Measurements from ENCODE around the gene ANO6.

The ANO6 gene

GRCh38 chr12:45407981-45408728 is 192.3 kb downstream of the ANO6 start:
- in situ Hi-C loops (cut with HindIII; ENCODE audit: low pct_unique_long_range_greater_than_20kb, low sequenced_read_pairs), result no loop called here
- no peak for TF ChIP-seq JUND (IDR thresholded peaks at IDR 0.05; ENCODE audit: low read depth)
- DNase-seq (ENCODE audit: low read depth in 1 of 2, low spot score in 1 of 2), result no peak

GRCh38 chr12:45408729-45409114 is 192.8 kb downstream of the ANO6 start:
- no peak for DNase-seq (ENCODE audit: low read depth in 1 of 2, low spot score in 1 of 2)
- in situ Hi-C loops (cut with HindIII; ENCODE audit: low pct_unique_long_range_greater_than_20kb, low sequenced_read_pairs), result no loop called here
- TF ChIP-seq JUND (IDR thresholded peaks at IDR 0.05; ENCODE audit: low read depth), result no peak

DNA sequence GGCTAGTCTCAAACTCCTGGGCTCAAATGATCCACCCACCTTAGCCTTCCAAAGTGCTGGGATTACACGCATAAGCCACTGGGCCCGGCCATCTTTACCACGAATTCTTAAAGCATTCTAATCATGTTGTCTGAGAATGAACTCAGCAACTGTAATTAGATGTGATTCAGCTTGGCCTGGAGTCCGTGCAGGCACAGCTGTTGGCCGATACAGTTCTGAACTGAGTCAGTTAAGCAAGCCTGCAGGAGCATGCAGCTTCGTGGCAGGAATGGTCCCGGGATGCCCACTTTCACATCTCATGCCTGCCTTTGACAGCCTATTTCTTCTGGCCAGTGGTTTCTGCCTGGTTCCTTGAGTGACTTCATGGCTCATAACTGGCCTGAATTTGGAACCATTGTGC is 194.1 kb downstream of the ANO6 start:
- DNase-seq (ENCODE audit: low read depth in 1 of 2, low spot score in 1 of 2), result no peak
- no peak for TF ChIP-seq JUND (IDR thresholded peaks at IDR 0.05; ENCODE audit: low read depth)
- in situ Hi-C loops (cut with HindIII; ENCODE audit: low pct_unique_long_range_greater_than_20kb, low sequenced_read_pairs), result no loop called here

- no peak for DNase-seq (ENCODE audit: low read depth in 1 of 2, low spot score in 1 of 2)
- in situ Hi-C loops (cut with HindIII; ENCODE audit: low pct_unique_long_range_greater_than_20kb, low sequenced_read_pairs), result no loop called here
- no peak for TF ChIP-seq JUND (IDR thresholded peaks at IDR 0.05; ENCODE audit: low read depth)
Measured at GRCh38 chr12:45411626-45412025, 195.7 kb downstream of the ANO6 start.

GRCh38 chr12:45415393-45415817 is 199.5 kb downstream of the ANO6 start:
- peak in 1 of 2 experiments; percentile 45 for DNase-seq (ENCODE audit: low read depth in 1 of 2, low spot score in 1 of 2)

GRCh38 chr12:45416126-45416525 is 200.2 kb downstream of the ANO6 start:
- TF ChIP-seq JUND (IDR thresholded peaks at IDR 0.05; ENCODE audit: low read depth), result no peak
- in situ Hi-C loops (cut with HindIII; ENCODE audit: low pct_unique_long_range_greater_than_20kb, low sequenced_read_pairs), result no loop called here
- no peak for DNase-seq (ENCODE audit: low read depth in 1 of 2, low spot score in 1 of 2)

More at GRCh38 chr12:45415393-45415817, 199.5 kb downstream of the ANO6 start:
- in situ Hi-C loops (cut with HindIII; ENCODE audit: low pct_unique_long_range_greater_than_20kb, low sequenced_read_pairs), result no loop called here
- TF ChIP-seq JUND (IDR thresholded peaks at IDR 0.05; ENCODE audit: low read depth), result no peak

GRCh38 chr12:45418520-45418919 is 202.6 kb downstream of the ANO6 start:
- no peak for DNase-seq (ENCODE audit: low read depth in 1 of 2, low spot score in 1 of 2)
- no peak for TF ChIP-seq JUND (IDR thresholded peaks at IDR 0.05; ENCODE audit: low read depth)
- in situ Hi-C loops (cut with HindIII; ENCODE audit: low pct_unique_long_range_greater_than_20kb, low sequenced_read_pairs), result no loop called here

DNA sequence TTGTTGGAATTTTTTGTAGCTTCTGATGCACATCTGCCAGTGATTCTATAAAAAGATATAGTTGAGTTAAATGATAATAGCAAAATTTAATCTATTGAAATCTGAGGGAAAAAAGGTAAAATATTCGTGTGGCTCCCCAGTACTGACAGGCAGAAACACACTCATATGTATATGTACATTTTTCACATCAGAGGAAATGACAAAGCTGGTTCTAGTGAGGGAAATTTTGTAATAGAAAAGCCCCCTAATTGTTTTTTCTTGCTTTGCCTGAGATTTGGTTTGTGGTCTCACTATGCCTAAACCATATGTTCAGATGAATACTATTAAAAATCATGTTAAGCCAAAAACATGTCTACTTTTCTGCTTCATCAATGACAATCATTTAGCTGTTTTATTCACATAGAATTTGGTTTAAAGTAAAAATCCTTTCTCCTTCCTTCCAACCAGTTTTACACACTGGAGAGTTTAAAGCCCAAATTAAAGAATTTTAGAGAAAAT is 203.5 kb downstream of the ANO6 start:
- TF ChIP-seq JUND (IDR thresholded peaks at IDR 0.05; ENCODE audit: low read depth), result no peak
- no peak for DNase-seq (ENCODE audit: low read depth in 1 of 2, low spot score in 1 of 2)
- in situ Hi-C loops (cut with HindIII; ENCODE audit: low pct_unique_long_range_greater_than_20kb, low sequenced_read_pairs), result no loop called here

- in situ Hi-C loops (cut with HindIII; ENCODE audit: low pct_unique_long_range_greater_than_20kb, low sequenced_read_pairs), result no loop called here
- TF ChIP-seq JUND (IDR thresholded peaks at IDR 0.05; ENCODE audit: low read depth), result no peak
- DNase-seq (ENCODE audit: low read depth in 1 of 2, low spot score in 1 of 2), result no peak
Measured at GRCh38 chr12:45421736-45422135, 205.8 kb downstream of the ANO6 start.

DNA sequence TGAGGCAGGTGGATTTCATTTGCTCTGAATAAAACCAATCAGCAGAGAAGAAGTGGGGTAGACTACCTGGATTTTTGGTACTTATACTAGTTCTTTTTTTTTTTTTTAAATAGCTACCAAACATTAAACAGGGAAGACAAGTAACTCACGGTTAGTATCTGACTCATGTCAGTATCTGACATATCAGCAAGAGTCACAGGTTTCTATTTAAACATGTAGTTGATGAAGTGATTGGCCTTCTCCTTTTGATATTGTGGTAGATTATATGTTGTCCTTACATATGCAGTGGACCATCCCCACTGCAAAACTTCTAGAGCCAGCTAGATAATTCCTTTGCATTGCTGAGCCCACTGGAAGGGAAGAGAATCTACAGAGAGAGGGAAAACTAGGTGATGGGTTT is 208.0 kb downstream of the ANO6 start:
- DNase-seq (ENCODE audit: low read depth in 1 of 2, low spot score in 1 of 2), result no peak
- in situ Hi-C loops (cut with HindIII; ENCODE audit: low pct_unique_long_range_greater_than_20kb, low sequenced_read_pairs), result no loop called here
- no peak for TF ChIP-seq JUND (IDR thresholded peaks at IDR 0.05; ENCODE audit: low read depth)

- no peak for DNase-seq (ENCODE audit: low read depth in 1 of 2, low spot score in 1 of 2)
- TF ChIP-seq JUND (IDR thresholded peaks at IDR 0.05; ENCODE audit: low read depth), result no peak
- in situ Hi-C loops (cut with HindIII; ENCODE audit: low pct_unique_long_range_greater_than_20kb, low sequenced_read_pairs), result no loop called here
Measured at GRCh38 chr12:45425426-45425825, 209.5 kb downstream of the ANO6 start.

DNA sequence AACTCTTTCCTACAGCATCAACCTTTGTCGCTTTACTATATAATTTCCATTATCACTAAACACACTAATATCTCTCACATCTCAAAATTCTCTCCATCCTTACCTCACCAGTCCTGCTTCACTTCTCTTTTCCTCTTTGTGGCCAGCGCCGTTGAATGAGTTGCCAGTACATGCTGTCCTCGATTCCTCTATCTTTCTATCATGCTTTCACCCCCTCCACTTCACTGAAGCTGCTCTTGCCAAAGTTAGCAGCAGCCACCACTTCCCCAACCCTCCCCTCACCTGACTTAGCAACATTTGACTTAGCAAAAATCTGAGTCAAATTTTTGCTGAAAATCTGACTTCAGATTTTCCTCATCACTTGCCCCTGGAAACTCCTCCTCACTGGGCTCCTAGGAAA is 210.4 kb downstream of the ANO6 start:
- TF ChIP-seq JUND (IDR thresholded peaks at IDR 0.05; ENCODE audit: low read depth), result no peak
- DNase-seq (ENCODE audit: low read depth in 1 of 2, low spot score in 1 of 2), result no peak
- in situ Hi-C loops (cut with HindIII; ENCODE audit: low pct_unique_long_range_greater_than_20kb, low sequenced_read_pairs), result no loop called here

DNA sequence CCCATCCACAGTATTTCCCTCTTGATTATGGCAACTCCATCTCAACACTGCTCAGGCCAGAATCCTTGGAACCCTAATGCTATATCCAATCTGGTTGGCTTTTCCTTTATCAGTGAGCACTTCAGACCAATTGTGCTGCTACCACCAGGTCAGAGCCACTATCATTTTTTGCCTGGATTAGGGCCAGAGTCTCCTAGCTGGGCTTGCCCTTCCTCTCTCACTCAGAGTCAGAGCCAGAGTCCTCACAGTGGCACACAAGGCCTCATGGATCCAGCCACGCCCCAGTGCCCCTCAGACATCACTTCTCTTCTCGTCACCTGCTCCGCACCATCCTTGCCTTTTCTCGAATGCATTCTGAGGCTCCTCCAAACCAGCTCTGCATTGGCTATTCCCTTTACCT is 211.1 kb downstream of the ANO6 start:
- in situ Hi-C loops (cut with HindIII; ENCODE audit: low pct_unique_long_range_greater_than_20kb, low sequenced_read_pairs), result no loop called here
- no peak for DNase-seq (ENCODE audit: low read depth in 1 of 2, low spot score in 1 of 2)
- TF ChIP-seq JUND (IDR thresholded peaks at IDR 0.05; ENCODE audit: low read depth), result no peak

- in situ Hi-C loops (cut with HindIII; ENCODE audit: low pct_unique_long_range_greater_than_20kb, low sequenced_read_pairs), result no loop called here
- TF ChIP-seq JUND (IDR thresholded peaks at IDR 0.05; ENCODE audit: low read depth), result no peak
- no peak for DNase-seq (ENCODE audit: low read depth in 1 of 2, low spot score in 1 of 2)
Measured at GRCh38 chr12:45429831-45430230, 213.9 kb downstream of the ANO6 start.
